ENCODE results near the gene AFG1L.
"Not testable (repeated sequence)": the region's sequence is repeated elsewhere in the genome, so short reads cannot be mapped to it uniquely, and the experiment has no call there.

Gene AFG1L

GRCh38 chr6:108291091-108291490, 3.8 kb upstream of the AFG1L start:
- DNase-seq = no peak

GRCh38 chr6:108292561-108292960, 2.3 kb upstream of the AFG1L start:
- DNase-seq = not testable (repeated sequence)

GRCh38 chr6:108293527-108294296, 1.1 kb upstream of the AFG1L start:
- no peak for DNase-seq

- no peak for DNase-seq
These were observed 542 bp upstream of the AFG1L start for GRCh38 chr6:108294297-108294726.

- no peak for DNase-seq
These were observed 822 bp downstream of the AFG1L start for GRCh38 chr6:108295676-108296075.

- DNase-seq = no peak
These were observed 7.5 kb downstream of the AFG1L start for GRCh38 chr6:108302386-108302785.

- DNase-seq = no peak
These were observed 9.8 kb downstream of the AFG1L start for GRCh38 chr6:108304646-108305045.

GRCh38 chr6:108308641-108309040, 13.8 kb downstream of the AFG1L start:
- DNase-seq = not testable (repeated sequence)

- DNase-seq = no peak
These were observed 15.0 kb downstream of the AFG1L start for GRCh38 chr6:108309844-108310243.

- no peak for DNase-seq
These were observed 17.8 kb downstream of the AFG1L start for GRCh38 chr6:108312605-108313004.

GRCh38 chr6:108321253-108321747, 26.4 kb downstream of the AFG1L start:
- DNase-seq = no peak

GRCh38 chr6:108322728-108323127, 27.9 kb downstream of the AFG1L start:
- no peak for DNase-seq

- no peak for DNase-seq
These were observed 29.0 kb downstream of the AFG1L start for GRCh38 chr6:108323710-108324466.

GRCh38 chr6:108330221-108330785, 35.4 kb downstream of the AFG1L start:
- DNase-seq = not testable (repeated sequence)

GRCh38 chr6:108330806-108331205, 36.0 kb downstream of the AFG1L start:
- no peak for DNase-seq

GRCh38 chr6:108331982-108332381, 37.1 kb downstream of the AFG1L start:
- DNase-seq = no peak

- DNase-seq = no peak
These were observed 42.1 kb downstream of the AFG1L start for GRCh38 chr6:108336971-108337370.

- DNase-seq = no peak
These were observed 42.9 kb downstream of the AFG1L start for GRCh38 chr6:108337721-108338120.

GRCh38 chr6:108341372-108341771, 46.5 kb downstream of the AFG1L start:
- no peak for DNase-seq

GRCh38 chr6:108343894-108344293, 49.0 kb downstream of the AFG1L start:
- DNase-seq = no peak

GRCh38 chr6:108348655-108349349, 53.9 kb downstream of the AFG1L start:
- no peak for DNase-seq

- DNase-seq = no peak
These were observed 55.7 kb downstream of the AFG1L start for GRCh38 chr6:108350528-108350927.

GRCh38 chr6:108353853-108354252, 59.0 kb downstream of the AFG1L start:
- no peak for DNase-seq
